ENCODE measurements around the gene TMEM131L.

DNA sequence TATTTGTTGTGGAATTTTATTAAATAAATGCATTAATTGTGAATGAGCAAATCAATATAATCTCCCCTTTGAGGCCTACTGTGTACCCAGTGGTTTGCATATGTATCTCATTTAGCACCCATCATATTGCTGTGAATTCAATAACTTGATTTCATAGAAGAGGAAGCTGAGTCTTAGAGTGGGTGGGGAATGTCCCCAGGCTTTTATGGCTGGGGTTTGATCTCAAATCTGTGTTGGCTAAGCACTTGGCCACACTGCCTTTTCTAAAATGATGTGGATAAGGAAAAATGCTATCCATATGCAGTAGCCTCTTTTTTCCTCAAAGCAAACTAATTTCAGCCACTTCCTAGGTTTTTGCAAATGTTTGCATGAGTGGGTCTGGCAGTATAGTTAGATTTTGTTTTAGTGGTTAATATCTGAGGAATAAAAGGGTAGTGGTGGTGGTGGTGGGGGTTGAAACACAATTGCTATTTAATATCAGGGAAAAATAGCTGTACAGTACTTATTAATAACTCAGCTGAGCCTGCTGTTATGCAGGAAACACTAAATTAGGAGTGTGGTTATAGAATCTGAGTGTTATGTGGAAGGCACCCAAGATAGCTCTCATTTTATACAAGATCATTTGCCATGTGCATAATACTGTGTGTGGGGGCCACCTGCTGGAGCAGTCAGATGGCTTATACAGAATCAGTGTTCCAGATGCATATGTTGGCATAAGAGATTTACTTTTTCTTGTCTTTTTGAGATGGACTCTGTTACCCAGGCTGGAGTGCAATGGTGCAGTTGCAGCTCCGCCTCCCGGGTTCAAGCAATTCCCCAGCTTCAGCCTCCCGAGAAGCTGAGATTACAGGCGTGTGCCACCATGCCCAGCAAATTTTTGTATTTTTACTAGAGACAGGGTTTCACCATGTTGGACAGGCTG is 108.0 kb downstream of the TMEM131L start:
- TF ChIP-seq FOXA1 (IDR thresholded peaks at IDR 0.05) (no peak), TAF1 (conservative IDR thresholded peaks at IDR 0.05) (no peak)
- TF ChIP-seq, protein P1, sequence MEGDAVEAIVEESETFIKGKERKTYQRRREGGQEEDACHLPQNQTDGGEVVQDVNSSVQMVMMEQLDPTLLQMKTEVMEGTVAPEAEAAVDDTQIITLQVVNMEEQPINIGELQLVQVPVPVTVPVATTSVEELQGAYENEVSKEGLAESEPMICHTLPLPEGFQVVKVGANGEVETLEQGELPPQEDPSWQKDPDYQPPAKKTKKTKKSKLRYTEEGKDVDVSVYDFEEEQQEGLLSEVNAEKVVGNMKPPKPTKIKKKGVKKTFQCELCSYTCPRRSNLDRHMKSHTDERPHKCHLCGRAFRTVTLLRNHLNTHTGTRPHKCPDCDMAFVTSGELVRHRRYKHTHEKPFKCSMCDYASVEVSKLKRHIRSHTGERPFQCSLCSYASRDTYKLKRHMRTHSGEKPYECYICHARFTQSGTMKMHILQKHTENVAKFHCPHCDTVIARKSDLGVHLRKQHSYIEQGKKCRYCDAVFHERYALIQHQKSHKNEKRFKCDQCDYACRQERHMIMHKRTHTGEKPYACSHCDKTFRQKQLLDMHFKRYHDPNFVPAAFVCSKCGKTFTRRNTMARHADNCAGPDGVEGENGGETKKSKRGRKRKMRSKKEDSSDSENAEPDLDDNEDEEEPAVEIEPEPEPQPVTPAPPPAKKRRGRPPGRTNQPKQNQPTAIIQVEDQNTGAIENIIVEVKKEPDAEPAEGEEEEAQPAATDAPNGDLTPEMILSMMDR (IDR thresholded peaks at IDR 0.05; ENCODE audit: low read depth, low read length, missing input control): peak; percentile 70
